Upper lobe of left lung (tissue), 4 donors: ENCODE results near the gene SLC5A1.

Source experiments
- CTCF ChIP-seq, 6 experiments: fragments of 450-650 bp in 4 of 6; fragments of 200-600 bp in 2 of 6; sonication (generic) in 2 of 6; IDR thresholded peaks; one replicate each; pipeline ENCODE4 v1.5.1; 2016 to 2019; ENCODE audit warnings: antibody characterized with exemption in 6 of 6
- POLR2A ChIP-seq, 4 donors: fragments of 450-650 bp; IDR thresholded peaks; one replicate each; pipeline ENCODE4 v1.5.1; 2016 to 2017; ENCODE audit warnings: antibody characterized with exemption in 4 of 4, mild to moderate bottlenecking in 2 of 4

GRCh38 chr22:32000181-32000580 is 42.9 kb upstream of the SLC5A1 start:
- no peak for TF ChIP-seq POLR2A (IDR thresholded peaks at IDR 0.05)
- no peak for TF ChIP-seq CTCF (IDR thresholded peaks at IDR 0.05)
